NCI-H446 (cell line): ENCODE measurements around the gene CLEC19A.

Source experiments
- DNase-seq, 2 experiments: peaks; one replicate each; lab custom pipeline; 2025; lab: John Stamatoyannopoulos, UW

CLEC19A gene

DNA sequence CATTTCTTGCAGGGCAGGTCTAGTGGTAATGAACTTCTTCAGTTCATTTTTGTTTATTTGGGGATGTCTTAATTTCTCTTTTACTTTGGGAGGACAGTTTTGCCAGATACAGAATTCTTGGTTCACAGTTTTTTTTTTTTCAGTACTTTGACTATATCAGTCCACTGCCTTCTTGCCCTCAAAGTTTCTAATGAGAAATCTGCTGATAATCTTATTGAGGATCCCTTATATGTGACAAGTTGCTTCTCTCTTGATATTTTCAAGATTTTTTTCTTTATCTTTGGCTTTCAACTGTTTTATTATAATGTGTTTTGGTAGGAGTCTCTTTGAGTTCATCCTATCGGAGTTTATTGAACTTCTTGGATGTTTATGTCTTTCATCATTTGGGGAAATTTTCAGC lies 42.8 kb downstream of the CLEC19A start:
- no peak for DNase-seq

DNA sequence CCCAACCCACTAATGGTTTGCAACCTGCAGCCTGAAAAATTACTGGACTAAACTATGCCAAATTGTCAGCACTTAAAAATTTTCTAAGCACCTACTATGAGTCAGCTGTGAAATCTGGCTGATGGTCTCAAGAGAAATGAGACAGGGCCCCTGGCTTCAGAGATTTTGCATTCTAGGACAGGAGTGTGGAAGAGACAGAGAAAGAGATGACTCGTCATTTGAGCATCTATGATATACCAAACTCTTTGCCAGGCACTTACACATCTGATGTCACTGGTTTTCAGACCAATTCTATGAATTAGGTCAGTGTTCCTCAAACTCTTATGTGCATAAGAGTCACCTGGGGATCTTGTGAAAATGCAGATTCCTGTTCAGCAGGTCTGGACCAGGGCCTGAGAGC lies 44.4 kb downstream of the CLEC19A start:
- DNase-seq: no peak

DNA sequence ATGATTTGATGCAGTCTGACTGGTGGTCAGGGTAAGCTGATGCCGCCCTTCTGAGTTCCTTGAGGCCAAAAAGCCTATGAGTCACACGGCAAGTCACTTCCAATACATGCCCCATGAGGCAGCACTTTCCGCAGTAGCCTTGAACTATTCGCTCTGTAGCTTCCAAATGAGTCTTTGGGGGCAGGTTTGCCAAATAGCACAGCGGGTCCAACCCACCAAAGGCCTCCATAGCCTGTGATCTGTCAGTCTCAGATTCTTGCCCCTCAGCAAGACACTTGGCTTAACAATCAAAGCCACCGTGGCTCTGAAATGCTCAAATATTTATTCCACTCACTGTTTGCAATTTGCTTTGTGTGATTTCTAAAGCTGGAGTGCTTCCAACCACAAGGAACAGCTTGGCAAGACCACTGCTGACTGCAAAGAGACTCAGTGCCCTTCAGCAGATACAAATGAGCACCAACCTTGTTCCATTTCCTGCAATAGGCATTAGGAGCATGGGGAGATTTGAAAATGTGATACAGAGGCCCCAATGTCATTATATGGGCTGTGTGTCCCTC lies 45.4 kb downstream of the CLEC19A start:
- DNase-seq: no peak

DNA sequence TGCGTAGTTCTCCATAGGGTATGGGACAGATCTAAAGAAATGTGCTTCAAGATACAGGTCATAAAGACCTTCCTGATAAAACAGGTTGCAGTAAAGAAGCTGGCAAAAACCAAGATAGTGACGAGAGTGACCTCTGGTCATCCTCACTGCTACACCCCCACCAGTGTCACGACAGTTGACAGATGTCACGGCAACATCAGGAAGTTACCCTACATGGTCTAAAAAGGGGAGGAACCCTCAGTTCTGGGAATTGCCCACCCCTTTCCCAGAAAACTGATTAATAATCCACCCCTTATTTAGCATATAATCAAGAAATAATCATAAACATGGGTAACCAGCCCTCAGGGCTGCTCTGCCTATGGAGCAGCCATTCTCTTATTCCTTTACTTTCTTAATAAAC lies 46.3 kb downstream of the CLEC19A start:
- no peak for DNase-seq

DNA sequence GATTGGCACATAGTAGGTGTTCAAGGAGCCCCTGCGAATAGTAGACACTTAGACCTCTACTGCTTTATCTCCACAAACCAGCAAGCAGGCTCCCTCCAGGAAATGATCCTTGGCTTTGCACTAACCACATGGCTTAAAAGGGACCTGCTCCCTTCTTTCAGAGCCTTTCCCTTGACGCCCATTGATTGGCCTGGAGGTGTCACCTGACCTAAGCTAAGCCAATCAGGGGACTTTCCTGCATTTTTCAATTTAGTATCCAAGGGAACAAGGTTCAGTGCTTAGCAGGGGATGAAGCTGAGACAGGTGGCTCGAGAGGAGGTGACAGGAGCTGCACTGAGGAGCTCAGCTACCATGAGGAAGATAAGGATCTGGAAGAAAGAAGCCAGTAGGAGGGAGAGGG lies 52.8 kb downstream of the CLEC19A start:
- no peak for DNase-seq

DNA sequence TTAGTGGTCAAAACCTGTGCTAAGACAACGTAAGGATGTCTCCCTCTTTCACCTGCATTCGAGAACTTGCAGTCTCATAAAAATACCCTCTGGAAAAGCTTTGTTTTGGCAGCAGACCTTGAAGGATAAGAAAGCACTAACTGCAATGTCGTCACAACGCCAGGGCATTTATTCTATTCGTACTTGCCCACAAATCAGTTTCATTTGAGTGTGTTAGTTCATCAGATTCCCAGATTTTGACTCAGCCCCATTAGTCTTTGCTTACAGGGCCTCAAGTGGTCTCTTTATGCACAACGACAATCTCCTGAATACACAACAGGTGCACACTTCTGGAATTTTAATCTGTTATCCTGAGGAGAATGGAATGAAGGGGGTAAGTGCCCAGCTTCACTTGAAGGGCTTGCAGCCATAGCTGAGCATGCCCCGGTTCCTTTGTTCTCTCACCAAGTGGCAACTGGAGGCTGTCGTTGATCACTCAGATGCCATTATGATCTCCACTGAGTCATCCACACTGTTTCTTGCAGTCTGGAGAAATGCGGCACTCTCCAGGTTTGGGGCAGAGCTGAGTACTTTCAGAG lies 58.8 kb downstream of the CLEC19A start:
- no peak for DNase-seq

DNA sequence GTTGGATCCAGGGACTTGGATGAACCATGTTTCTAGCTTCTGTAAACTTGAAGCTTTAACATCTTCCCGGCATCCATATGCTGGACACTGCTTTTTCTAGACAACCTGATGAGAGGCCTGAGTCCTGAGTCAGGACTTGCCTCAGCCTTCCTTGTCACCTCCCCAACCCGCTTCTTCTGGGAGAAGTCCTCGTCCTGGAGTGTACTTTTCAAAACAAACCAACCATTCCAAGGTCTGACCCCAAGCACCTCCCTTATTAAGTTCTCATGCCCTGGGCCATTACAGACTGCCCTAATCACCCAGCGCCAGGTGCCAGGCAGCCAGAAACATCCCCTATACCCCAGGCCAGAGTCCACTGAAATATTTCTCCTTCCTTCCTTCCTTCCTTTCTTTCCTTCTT lies 59.4 kb downstream of the CLEC19A start:
- DNase-seq: no peak

DNA sequence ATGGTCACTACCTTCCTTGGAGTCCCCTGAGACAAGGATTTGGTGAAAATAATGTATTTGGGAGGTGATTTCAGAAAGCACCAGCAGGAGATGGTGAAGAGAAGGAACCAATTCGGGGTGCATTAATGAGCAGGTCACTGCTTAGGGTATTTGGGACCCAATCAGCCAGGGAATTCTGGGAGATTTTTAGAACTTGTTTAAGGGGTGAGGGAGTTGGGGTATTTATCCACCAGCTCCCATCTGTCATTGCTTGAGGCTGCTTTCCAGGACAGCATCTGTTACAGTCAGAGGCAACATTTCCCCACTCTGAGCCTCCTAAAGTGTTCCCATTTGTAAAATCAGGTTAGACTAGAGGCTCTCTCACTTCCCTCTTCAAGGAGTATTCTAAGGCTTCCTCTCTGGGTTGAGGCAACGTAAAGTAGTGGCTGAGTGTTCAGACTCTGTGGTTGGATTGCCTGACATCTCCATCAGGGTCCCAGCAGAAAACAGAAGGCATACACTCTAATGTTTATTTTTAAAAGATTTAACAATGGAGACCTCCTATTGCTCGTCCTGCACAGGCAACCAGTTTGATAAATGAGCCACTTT lies 60.9 kb downstream of the CLEC19A start:
- no peak for DNase-seq

DNA sequence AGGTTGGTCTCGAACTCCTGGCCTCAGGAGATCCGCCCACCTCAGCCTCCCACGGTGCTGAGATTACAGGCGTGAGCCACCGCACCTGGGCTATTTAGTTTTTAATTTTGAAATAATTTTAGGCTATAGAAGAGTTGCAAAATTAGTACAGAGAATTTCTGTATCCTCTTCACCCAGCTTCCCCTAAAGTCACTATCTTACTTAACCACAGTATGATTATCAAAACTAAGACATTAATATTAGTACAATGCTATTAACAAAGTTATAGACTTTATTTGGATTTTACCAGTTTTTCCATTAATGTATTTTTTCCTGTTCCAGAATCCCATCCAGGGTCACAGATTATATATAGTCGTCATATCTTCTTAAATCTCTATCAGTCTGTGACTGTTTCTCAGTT lies 62.6 kb downstream of the CLEC19A start:
- DNase-seq: no peak

DNA sequence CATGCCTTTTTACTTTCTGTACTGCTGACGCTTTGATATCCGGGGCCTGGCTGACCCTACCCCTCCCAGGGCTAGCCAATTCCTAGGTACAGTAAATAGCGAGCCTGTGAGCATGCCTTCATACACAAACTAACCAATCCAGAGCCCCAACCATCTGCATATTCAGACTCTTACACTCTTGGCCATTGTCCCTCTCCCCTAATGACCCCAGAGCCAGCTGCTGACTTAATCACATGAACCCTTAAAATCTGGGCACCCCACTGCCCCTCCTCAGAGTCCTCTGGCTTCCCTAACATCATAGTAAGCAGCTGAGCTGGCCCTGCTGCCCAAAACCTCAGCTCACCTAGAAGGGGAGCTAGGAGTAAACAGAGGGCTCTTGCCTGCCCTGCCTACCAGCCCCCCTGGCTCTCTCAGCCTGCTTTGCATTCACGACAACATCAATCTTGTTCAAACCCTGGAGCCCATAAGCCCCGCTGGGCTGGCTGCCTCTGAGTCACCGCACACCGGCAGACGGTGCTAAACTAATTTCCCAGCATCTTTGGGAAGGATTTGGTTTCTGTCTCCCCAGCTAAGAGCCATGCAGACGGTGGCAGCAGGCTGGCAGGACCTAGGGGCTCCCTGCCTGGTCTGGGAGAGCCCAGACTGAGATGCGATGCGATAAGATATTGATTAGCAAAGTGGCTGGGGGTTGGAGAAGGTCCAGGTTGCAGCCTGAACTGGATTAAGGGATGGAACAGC lies 63.2 kb downstream of the CLEC19A start:
- no peak for DNase-seq

DNA sequence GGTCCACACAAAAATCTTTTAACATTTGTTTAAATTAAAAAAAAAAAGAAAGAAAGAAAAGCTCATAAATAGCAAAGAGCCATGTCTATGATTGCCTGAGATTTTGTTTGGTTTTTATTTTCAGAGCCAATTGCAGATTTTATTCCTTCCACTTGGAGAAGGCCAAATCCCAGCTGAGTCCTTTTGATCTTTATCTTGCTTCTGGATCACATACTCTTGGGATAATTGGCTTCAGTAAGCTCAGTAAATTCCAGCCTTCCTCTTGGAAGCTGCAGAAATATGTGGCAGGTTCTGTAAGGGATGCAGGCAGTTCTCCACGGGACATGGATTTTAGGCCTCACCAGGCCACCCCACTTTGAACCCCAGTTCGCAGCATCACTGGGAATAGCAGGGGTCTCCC lies 68.8 kb downstream of the CLEC19A start:
- DNase-seq: no peak

DNA sequence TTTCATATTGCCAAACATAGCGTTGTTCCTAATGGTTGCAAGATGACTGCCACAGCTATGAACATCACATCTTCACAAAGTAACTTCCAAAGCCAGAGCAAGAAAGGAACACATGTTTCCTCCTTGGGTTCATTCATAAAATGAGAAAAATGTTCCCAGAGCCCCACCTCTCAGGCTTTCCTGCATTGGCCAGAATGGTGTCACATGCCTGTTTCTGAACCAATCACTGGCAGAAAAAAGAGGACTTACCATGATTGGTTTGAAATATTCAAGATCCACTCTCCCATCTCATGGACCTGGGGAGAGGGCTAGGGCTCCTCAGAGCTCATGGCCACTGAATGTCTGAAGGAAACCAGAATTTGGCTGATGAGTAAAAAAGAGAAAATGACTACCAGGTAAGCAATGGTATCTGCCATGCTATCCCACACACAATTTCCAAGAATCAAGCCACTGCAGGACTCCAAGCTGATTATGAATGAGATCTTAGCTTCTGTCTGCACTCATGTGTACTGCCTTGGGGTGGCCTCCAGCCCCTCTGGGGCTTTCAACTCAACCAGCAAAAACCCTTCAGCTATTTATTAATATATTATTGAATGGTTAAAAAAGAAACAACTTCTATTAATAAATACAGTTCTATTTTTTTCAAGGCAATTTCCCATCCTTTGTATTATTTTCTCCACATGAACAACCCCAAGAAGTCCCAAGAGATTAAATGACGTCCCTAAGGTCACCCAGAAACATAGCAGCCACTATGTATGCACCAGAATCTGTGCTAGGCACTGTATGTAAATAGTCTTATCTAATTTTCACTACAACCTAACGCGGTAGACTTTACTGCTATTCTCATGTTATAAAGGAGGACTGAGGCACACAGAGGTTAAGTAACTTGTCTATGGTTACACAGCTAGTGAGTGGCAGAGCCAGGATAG lies 70.8 kb downstream of the CLEC19A start:
- no peak for DNase-seq

DNA sequence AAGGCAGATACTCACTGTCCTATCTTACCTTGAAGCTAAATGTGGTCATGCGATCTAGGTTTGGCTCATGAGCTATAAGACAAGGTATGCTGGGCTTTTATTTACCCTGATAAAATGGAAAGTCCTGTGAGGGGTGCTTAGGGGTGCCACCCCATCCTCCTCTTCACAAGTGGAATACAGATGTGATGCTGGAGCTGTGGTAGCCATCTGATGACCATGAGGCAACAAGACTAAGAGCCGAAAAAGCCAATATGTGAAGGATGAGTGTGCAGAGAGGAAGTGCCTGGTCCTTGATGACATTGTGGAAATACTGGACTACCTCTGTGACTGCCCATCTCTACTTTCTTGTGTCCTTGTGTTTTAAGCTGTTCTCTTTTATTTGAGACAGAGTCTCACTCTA lies 74.0 kb downstream of the CLEC19A start:
- no peak for DNase-seq
